ENCODE results near the gene ERH.
"Not testable (repeated sequence)": the region's sequence is repeated elsewhere in the genome, so short reads cannot be mapped to it uniquely, and the experiment has no call there.

ERH gene

GRCh38 chr14:69398053-69398817 lies at the start of gene ERH, which contains the start of gene SLC39A9:
Gene ERH (minus strand): TSS chr14:69398299. CDS start chr14:69398233, 66 bp downstream.
Gene SLC39A9 (plus strand): TSS chr14:69398692. CDS start chr14:69399370, 678 bp downstream.
- peak; percentile 99 for DNase-seq

DNA sequence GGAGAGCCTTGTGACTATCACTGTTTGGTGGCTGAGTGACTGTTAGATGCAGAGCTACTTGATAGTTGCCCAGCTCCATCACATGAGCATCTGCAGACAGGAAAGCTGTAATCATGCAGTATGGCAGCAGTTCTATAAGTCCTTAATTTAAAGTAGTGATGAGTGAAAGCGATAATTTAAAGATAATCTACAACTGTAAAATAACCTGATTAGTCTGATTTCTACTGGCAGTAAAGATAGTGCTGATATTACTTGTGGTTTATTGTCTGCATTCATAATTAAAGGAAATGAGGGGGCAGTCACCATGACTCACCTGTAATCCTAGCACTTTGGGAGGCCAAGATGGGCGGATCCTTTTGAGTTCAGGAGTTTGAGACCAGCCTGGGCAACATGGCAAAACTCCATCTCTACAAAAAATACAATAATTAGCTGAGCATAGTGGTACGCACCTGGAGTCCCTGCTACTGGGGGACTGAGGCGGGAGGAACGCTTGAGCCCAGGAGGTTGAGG lies 45.3 kb upstream of the ERH start:
- no peak for DNase-seq

- no peak for DNase-seq
Measured at GRCh38 chr14:69441948-69442347, 43.8 kb upstream of the ERH start.

- DNase-seq = no peak
Measured at GRCh38 chr14:69439521-69440270, 41.6 kb upstream of the ERH start.

GRCh38 chr14:69432364-69432763 lies 34.3 kb upstream of the ERH start:
- DNase-seq = no peak

GRCh38 chr14:69430306-69430939 lies 32.3 kb upstream of the ERH start:
- no peak for DNase-seq

DNA sequence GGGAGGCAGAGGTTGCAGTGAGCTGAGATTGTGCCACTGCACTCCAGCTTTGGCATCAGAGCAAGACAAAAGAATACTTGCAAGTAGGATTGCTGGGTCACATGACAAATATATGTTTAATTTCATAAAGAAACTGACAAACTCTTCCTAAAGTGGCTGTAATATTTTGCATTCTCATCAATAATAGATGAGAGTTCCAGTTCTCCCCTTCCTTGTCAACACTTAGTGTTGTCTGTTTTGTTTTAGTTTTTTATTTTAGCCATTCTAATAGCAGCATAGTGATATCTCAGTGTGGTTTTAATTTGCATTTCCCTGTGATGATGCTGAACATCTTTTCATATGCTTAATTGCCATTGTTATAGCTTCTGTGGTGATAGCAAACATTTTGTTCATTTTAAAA lies 31.5 kb upstream of the ERH start:
- no peak for DNase-seq

DNA sequence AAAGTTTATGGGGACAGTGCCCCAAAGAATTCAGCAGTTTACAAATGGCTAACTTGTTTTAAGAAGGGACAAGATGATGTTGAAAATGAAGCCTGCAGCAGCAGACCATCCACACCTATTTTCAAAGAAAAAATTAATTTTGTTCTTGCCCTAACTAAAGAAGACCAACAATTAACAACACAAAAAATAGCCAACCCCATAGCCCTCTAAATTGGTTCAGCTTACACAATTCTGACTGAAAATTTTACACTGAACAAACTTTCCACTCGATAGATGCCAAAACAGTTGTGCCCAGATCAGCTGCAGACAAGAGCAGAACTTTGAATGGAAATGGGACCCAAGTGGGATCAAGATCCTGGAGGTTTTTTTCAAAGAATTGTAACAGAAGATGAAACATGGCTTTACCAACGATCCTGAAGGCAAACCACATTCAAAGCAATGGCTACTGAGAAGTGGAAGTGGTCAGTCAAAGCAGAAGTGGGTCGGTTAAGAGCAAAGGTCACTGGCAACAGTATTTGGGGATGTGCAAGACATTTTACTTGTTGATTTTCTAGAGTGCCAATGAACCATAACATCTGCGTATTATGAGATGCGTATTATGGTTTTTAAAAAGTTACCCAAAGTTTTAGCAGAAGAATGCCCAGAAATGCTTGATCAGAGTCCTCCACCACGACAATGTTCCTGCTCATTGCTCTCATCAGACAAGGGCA lies 30.3 kb upstream of the ERH start:
- no peak for DNase-seq

DNA sequence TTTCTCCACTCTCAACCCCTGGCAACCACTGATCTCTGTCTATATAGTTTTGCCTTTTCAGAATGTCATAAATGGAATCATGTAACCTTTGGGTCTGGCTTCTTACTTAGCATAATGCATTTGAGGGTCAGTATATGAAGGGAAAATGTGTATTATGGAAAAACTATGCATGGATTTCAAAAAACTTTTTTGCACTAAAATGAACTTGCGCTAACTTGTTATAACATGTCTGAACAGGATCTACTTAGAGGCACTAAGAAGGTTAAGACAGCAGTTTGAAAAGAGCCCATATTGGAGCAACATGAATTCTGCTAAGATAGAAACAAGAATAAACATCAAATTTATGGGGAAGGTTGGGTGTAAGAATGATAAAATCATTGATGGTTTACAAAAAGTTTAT lies 29.5 kb upstream of the ERH start:
- DNase-seq = no peak

- no peak for DNase-seq
Measured at GRCh38 chr14:69424149-69424923, 26.2 kb upstream of the ERH start.

GRCh38 chr14:69423279-69423678 lies 25.2 kb upstream of the ERH start:
- DNase-seq = no peak

GRCh38 chr14:69416087-69416486 lies 18.0 kb upstream of the ERH start:
- DNase-seq = not testable (repeated sequence)

DNA sequence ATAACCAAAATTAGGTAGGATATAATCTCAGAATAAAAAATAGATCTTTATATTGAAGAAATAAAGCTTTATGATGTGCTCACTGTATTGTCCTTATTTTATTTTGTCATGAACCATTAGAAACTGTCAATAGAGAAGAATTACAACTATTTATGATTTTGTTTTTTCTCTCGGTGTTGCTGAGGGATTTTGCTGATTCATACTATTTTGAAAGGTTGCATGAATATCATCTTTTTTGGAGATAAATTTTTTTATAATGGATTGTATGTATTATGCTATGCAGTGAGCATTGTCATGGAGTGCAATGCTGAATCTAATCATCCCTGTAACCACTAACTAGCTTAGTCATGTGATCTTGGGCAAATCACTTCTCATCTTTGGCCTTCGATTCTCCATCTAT lies 15.4 kb upstream of the ERH start:
- DNase-seq = no peak

- DNase-seq = no peak
Measured at GRCh38 chr14:69408331-69408960, 10.3 kb upstream of the ERH start.

- DNase-seq = no peak
Measured at GRCh38 chr14:69405762-69406161, 7.7 kb upstream of the ERH start.

GRCh38 chr14:69404883-69405282 lies 6.8 kb upstream of the ERH start:
- DNase-seq = no peak

- no peak for DNase-seq
Measured at GRCh38 chr14:69404478-69404877, 6.4 kb upstream of the ERH start.

DNA sequence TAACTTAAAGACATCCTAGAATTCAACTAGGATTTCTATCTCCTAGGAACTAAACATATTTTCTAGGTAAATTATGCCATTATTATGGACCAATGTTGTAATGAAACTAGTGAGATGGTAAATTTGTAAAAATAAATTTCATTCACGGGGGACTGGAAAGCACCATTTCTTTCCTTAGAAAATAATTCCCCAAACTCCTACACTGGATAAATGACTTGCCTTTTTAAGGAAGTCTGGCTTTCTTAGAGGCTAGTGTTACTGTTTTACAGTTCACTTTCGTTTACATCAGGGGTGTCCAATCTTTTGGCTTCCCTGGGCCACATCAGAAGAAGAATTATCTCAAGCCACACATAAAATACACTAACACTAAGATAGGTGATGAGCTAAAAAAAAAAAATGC lies 3.7 kb upstream of the ERH start:
- no peak for DNase-seq

GRCh38 chr14:69400154-69400553 lies 2.1 kb upstream of the ERH start:
- no peak for DNase-seq

- DNase-seq = no peak
Measured at GRCh38 chr14:69399750-69400149, 1.7 kb upstream of the ERH start.

- DNase-seq = peak; percentile 66
Measured at GRCh38 chr14:69398818-69399210, 715 bp upstream of the ERH start.

DNA sequence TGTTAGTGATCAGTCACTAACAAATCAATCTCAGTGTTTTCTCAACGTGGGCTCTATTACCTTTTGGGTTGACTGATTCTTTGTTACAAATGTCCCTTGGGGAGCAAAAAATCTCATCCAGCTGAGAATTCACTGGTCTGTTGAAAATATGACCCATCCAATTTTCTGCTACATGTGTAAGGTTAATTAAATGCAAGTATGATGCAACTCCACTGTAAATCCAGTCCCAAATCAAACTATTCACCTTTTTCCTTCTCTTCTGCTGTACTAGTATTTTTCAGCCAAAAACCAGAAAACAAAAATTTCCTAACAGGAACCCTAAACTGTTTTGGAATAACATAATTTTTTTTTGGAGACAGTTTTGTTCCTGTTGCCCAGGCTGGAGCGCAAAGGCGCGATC lies 2.2 kb downstream of the ERH start:
- no peak for DNase-seq

All from NCI-H69 (cell line).